Measurements from ENCODE around the gene ELP6. TPM values are rescaled to one million over a fixed set of nuclear protein-coding genes. Genes with fewer than 3 reads are reported as not detected.
A peak's percentile ranks its signal among the peaks of the same experiment; 100 is the strongest.
"Not testable (repeated sequence)": the region's sequence is repeated elsewhere in the genome, so short reads cannot be mapped to it uniquely, and the experiment has no call there.

Gene ELP6
- total RNA-seq, 2 experiments from 2014 or later, result 42.2 to 50.1 TPM

DNA sequence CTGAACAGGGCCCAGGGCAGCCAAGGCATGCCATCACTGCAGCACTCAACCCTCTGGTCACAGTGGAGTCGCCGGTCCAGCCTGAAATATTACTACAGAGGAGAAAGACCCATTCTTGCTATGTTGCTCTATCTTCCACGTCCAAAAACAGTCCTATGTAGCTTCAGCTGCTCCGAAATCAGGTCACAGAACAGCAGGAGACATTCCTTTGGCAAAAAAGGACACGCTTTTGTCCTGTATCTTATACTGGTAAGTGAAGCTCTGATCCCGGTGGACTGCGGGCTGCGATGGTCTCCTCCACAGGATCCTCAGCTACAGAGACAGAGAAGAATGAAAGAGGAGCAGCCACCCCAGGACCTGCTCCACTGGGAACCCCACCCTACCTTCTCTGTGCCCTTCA lies 17.6 kb downstream of the ELP6 start:
- CTCF ChIA-PET, result interaction anchor here (1.6 kb wide), 2 partner anchors 26 to 68 kb away, joined by 3 read pairs; no protein-coding TSS in a partner anchor

DNA sequence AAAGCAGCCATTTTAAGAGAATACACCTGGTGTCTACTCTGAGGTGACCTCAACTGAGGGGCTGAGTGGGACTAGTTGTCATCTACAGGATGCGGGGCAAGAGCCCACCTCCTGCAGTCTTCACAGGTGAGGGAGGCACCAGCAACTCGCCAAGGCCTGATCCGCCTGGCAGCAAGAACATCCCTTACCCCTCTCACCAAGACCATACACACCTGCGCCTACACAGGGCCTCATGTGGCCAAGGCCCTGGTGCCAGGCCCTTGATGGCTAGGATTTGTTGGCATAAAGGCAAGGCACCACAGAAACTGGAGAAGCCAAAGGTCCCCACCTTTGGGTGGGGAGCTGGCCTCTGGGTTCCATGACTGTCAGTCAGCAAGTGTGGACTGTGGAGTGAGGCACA lies 18.4 kb downstream of the ELP6 start:
- Mint-ChIP-seq H3K9me3 (no peaks in the 10 kb centered on the region), H3K4me3 (no peak overlapping the region), H3K36me3 (ENCODE audit: low read depth) (peaks cover 33% of the 10 kb centered on the region), H3K27me3 (no peaks in the 10 kb centered on the region), H3K4me1 (no peaks in the 10 kb centered on the region), H3K27ac (no peak overlapping the region)
- ChIA-PET POLR2A (no interaction called here), CTCF (interaction anchor here (1.5 to 2.3 kb wide), 4 partner anchors 18 to 74 kb away, joined by 3 to 8 read pairs (median 4); no protein-coding TSS in a partner anchor)
- no peak for DNase-seq

More for the DNA sequence above, 17.6 kb downstream of the ELP6 start:
- DNase-seq, result no peak
- H3K9me3 Mint-ChIP-seq, result no peaks in the 10 kb centered on the region
- POLR2A ChIA-PET, result no interaction called here
- H3K36me3 Mint-ChIP-seq (ENCODE audit: low read depth), result peaks cover 34% of the 10 kb centered on the region
- no peaks in the 10 kb centered on the region for H3K4me1 Mint-ChIP-seq
- no peak overlapping the region for H3K27ac Mint-ChIP-seq
- H3K27me3 Mint-ChIP-seq, result no peaks in the 10 kb centered on the region
- no peak overlapping the region for H3K4me3 Mint-ChIP-seq

DNA sequence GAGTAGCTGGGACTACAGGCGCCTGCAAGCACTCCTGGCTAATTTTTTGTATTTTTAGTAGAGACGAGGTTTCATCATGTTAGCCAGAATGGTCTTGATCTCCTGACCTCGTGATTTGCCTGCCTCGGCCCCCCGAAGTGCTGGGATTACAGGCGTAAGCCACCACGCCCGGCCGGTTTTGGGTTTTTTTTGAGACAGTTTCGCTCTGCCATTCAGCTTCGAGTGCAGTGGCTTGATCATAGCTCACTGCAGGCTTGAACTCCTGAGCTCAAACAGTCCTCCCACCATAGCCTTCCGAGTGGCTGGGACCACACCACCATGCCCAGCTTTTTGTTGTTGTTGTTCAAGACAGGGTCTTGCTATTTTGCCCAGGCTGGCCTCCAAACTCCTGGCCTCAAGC lies 21.7 kb downstream of the ELP6 start:
- no peaks in the 10 kb centered on the region for H3K4me1 Mint-ChIP-seq
- no peaks in the 10 kb centered on the region for H3K27me3 Mint-ChIP-seq
- POLR2A ChIA-PET, result no interaction called here
- CTCF ChIA-PET, result interaction anchor here (0.8 to 1.3 kb wide), 2 partner anchors 15 to 16 kb away, joined by 3 read pairs; partner anchors contain the start of gene SCAP
- H3K4me3 Mint-ChIP-seq, result no peak overlapping the region
- DNase-seq, result no peak
- no peak overlapping the region for H3K27ac Mint-ChIP-seq
- peaks cover 20% of the 10 kb centered on the region for H3K36me3 Mint-ChIP-seq (ENCODE audit: low read depth)
- no peaks in the 10 kb centered on the region for H3K9me3 Mint-ChIP-seq

DNA sequence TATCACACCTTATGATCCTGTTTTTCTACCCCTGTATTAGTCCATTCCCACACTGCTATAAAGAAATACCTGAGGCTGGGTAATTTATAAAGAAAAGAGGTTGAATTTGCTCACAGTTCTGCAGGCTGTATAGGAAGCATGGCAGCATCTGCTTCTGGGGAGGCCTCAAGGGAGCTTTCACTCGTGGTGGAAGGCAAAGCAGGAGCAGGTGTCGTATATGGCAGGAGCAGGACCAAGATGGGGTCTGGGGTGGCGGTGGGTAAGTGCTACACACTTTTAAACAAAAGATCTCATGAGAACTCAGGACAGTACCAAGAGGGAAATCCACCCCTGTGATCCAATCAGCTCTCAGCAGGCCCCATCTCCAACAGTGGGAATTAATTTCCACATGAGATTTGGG lies 22.3 kb downstream of the ELP6 start:
- Mint-ChIP-seq H3K4me3 (no peak overlapping the region), H3K4me1 (no peaks in the 10 kb centered on the region)
- CTCF ChIA-PET, result interaction anchor here (1.3 kb wide), 1 partner anchor 15 kb away, joined by 3 read pairs; no protein-coding TSS in a partner anchor

DNA sequence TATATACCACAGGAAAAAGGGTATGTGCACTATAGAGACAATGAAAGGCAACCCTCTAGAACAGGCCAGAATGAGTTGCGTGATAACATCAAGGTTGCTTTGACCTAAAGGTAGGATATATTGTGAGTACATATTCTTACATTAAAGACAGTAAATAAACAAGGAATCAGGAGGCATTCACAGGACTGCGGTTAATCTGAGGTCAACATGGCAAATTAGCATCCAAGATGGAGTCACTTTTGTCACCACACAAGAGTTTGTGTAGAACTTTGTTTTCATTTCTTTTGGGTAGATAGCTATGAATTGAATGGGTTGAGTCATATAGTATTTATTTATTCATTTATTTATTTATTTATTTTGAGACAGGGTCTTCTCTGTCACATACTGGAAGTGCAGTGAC lies 26.2 kb downstream of the ELP6 start:
- no peaks in the 10 kb centered on the region for H3K9me3 Mint-ChIP-seq
- H3K27ac Mint-ChIP-seq, result no peak overlapping the region
- DNase-seq, result no peak
- H3K4me1 Mint-ChIP-seq, result no peaks in the 10 kb centered on the region
- ChIA-PET POLR2A (interaction anchor here (0.6 kb wide), 1 partner anchor 84 kb away, joined by 3 read pairs; no protein-coding TSS in a partner anchor), CTCF (interaction anchor here (0.6 kb wide), 1 partner anchor 556 kb away, joined by 4 read pairs; no protein-coding TSS in a partner anchor)
- H3K27me3 Mint-ChIP-seq, result no peaks in the 10 kb centered on the region
- no peak overlapping the region for H3K4me3 Mint-ChIP-seq
- peaks cover 8% of the 10 kb centered on the region for H3K36me3 Mint-ChIP-seq (ENCODE audit: low read depth)

More for the DNA sequence above, 22.3 kb downstream of the ELP6 start:
- no peak overlapping the region for H3K27ac Mint-ChIP-seq
- POLR2A ChIA-PET, result no interaction called here
- H3K27me3 Mint-ChIP-seq, result no peaks in the 10 kb centered on the region
- no peaks in the 10 kb centered on the region for H3K9me3 Mint-ChIP-seq
- no peak for DNase-seq
- H3K36me3 Mint-ChIP-seq (ENCODE audit: low read depth), result peaks cover 17% of the 10 kb centered on the region

DNA sequence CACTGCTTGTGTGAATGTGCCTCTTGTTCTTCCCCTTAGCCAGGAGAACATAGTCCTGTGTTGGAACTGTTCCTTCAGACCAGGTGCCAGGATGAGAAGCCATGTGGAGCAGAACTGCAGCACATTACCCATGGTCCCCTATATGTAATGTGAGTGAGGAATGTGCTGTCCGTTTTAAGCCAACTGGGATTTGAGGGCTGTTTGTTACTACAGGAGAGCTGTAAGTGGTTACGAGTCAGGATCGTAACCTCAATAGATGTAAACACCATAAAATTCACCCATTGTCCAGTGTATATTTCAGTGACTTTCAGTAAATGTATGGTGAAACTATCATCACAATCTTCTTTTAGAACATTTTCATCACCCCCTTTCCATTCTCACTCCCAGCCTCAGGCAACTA lies 27.7 kb downstream of the ELP6 start:
- Mint-ChIP-seq H3K4me1 (no peaks in the 10 kb centered on the region), H3K27me3 (no peaks in the 10 kb centered on the region), H3K27ac (no peak overlapping the region), H3K9me3 (no peaks in the 10 kb centered on the region), H3K36me3 (ENCODE audit: low read depth) (peaks cover 8% of the 10 kb centered on the region), H3K4me3 (no peak overlapping the region)
- no peak for DNase-seq
- ChIA-PET POLR2A (no interaction called here), CTCF (interaction anchor here (1.0 kb wide), 1 partner anchor 10 kb away, joined by 4 read pairs; the partner anchor contains the start of gene SCAP)

DNA sequence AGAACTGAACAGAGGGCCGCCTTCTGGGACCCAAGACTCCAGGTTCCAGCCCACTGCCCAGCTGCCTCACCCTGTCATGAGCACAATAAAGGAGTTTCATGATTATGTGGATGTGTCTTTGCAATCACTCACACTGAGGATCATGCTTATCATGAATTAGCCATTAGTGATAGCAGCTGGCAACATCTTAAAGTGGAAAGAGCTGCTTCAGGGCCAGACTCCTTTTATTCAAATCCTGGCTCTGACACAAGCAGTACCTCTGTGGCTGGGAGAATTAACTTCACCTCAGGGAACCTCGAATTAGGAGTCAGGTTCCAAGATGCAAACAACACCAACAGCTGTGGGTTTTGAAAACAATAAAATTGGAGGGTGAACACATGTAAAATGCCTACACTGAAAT lies 31.1 kb downstream of the ELP6 start:
- H3K4me1 Mint-ChIP-seq, result no peaks in the 10 kb centered on the region

DNA sequence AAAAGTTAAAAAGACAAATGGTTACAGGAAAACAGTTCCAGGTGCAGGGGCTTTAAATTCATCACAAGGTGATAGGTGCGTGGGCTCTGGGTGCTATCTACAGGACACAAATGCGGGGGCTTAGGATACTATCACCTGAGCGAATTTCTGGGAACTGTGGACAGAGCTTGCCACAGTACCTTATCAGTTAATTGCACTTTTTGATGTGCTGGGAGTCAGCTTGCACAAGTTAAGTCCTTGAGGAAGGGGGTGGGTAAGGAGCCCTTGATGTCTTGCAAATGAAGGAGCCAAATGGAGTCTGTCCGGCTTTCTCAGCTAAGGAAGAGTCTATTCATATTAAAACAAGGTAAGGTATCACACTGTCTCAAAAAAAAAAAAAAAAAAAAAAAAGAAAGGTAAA lies 31.7 kb downstream of the ELP6 start:
- H3K4me1 Mint-ChIP-seq; H3K27me3 Mint-ChIP-seq; H3K27ac Mint-ChIP-seq; H3K4me3 Mint-ChIP-seq; DNase-seq; H3K9me3 Mint-ChIP-seq; POLR2A ChIA-PET; H3K36me3 Mint-ChIP-seq (ENCODE audit: low read depth): not testable (repeated sequence)
- CTCF ChIA-PET, result interaction anchor here (0.6 kb wide), 1 partner anchor 51 kb away, joined by 4 read pairs; no protein-coding TSS in a partner anchor

More for the DNA sequence above, 31.1 kb downstream of the ELP6 start:
- Mint-ChIP-seq H3K4me3 (no peak overlapping the region), H3K27me3 (no peaks in the 10 kb centered on the region), H3K27ac (no peak overlapping the region), H3K9me3 (no peaks in the 10 kb centered on the region), H3K36me3 (ENCODE audit: low read depth) (peaks cover 3% of the 10 kb centered on the region)
- ChIA-PET CTCF (no interaction called here), POLR2A (no interaction called here)
- DNase-seq, result no peak

DNA sequence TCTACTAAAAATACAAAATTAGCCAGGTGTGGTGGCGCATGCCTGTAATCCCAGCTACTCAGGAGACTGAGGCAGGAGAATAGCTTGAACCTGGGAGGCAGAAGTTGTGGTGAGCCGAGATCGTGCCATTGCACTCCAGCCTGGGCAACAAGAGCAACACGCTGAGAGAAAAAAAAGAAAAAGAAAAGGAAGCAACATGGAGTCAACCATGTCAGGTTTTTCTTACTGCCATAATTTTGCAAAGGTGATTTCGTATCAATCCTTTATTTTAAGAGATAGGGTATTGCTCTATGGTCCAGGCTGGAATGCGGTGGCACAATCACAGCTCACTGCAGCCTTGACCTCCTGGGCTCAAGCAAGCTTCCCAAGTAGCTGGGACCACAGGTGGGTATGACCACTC lies 33.2 kb downstream of the ELP6 start:
- H3K4me3 Mint-ChIP-seq; H3K9me3 Mint-ChIP-seq; H3K27ac Mint-ChIP-seq; H3K27me3 Mint-ChIP-seq; POLR2A ChIA-PET; DNase-seq; H3K36me3 Mint-ChIP-seq (ENCODE audit: low read depth); H3K4me1 Mint-ChIP-seq: not testable (repeated sequence)
- CTCF ChIA-PET, result interaction anchor here (1.4 kb wide), 1 partner anchor 60 kb away, joined by 3 read pairs; no protein-coding TSS in a partner anchor

DNA sequence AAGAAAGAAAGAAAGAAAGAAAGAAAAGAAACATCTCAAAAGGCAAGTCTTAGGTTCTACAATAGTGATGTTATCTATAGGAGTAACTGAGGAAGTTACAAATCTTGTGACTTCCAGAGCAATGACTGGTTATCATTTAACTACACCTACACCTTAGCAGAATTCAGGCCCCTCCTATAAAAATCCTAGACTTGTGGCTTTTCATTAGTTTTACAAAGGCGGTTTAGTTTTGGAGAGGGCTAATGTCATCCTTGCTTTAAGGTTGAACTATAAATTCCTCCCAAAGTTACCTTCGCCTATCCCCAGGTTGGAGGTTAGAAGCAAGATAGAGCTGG lies 33.7 kb downstream of the ELP6 start:
- Mint-ChIP-seq H3K4me1 (peaks cover 14% of the 10 kb centered on the region), H3K4me3 (no peak overlapping the region), H3K27ac (no peak overlapping the region), H3K27me3 (no peaks in the 10 kb centered on the region), H3K36me3 (ENCODE audit: low read depth) (peaks cover 4% of the 10 kb centered on the region), H3K9me3 (no peaks in the 10 kb centered on the region)
- DNase-seq, result no peak
- CTCF ChIA-PET, result interaction anchor here (0.6 to 1.4 kb wide), 2 partner anchors 10 to 59 kb away, joined by 3 read pairs; no protein-coding TSS in a partner anchor
- POLR2A ChIA-PET, result no interaction called here

DNA sequence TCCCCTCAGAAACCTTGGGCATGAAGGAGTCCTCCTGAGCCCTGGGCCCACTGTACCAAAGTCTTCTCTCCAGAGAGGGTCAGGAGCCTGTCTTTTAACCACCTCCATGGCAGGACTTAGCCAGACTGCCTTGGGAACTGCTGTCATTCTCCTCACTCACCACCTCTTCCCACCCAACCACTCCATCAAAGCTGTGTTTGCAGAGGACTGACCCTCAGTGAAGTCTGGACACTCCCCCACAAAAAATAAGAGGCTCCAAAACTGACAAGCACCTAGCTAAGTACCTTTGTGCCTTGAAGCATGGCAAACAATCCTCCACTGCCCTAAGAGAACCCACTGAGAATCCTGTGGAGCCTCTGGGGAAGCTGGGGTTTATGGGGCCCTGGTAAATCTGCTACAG lies 35.5 kb downstream of the ELP6 start:
- DNase-seq, result no peak
- no peak overlapping the region for H3K27ac Mint-ChIP-seq
- ChIA-PET CTCF (interaction anchor here (0.6 to 5.3 kb wide), 3 partner anchors 56 to 512 kb away, joined by 3 to 51 read pairs (median 3); no protein-coding TSS in a partner anchor), POLR2A (no interaction called here)
- no peaks in the 10 kb centered on the region for H3K27me3 Mint-ChIP-seq
- no peaks in the 10 kb centered on the region for H3K9me3 Mint-ChIP-seq
- peaks cover 27% of the 10 kb centered on the region for H3K4me1 Mint-ChIP-seq
- H3K4me3 Mint-ChIP-seq, result no peak overlapping the region
- H3K36me3 Mint-ChIP-seq (ENCODE audit: low read depth), result peaks cover 4% of the 10 kb centered on the region

DNA sequence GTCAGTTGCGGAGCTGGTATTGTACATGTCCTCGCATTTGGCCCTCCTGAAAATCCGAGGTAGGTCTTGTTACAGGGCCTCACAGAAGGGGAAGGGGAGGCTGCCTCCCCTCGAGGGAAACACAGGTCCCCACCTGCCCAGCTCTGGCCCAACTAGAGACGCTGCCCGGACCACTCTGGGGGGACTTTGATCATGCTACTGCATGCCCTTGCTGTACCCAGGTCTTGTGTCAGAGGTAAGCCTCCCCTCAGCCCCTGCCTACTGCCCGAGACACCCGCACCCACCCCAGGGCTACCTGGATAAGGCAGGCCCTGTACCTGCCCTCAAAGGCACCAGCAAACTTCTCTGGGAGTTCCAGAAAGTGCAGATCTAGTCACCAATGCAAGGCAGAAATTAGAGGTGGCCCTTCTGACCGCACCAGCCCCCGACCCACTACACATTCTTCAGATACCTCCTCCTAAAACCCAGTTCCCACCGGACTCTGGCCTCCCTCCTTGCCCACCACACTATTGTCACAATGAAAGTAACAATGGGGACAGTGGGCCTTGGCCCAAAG lies 36.8 kb downstream of the ELP6 start:
- ChIA-PET POLR2A (no interaction called here), CTCF (interaction anchor here (0.6 to 5.3 kb wide), 8 partner anchors 11 to 526 kb away, joined by 3 to 51 read pairs (median 4); no protein-coding TSS in a partner anchor)
- DNase-seq, result no peak
- peaks cover 4% of the 10 kb centered on the region for H3K36me3 Mint-ChIP-seq (ENCODE audit: low read depth)
- peaks cover 31% of the 10 kb centered on the region for H3K4me1 Mint-ChIP-seq
- H3K27ac Mint-ChIP-seq, result peak overlapping the region; percentile 88
- H3K9me3 Mint-ChIP-seq, result no peaks in the 10 kb centered on the region
- peak overlapping the region; percentile 86 for H3K4me3 Mint-ChIP-seq
- no peaks in the 10 kb centered on the region for H3K27me3 Mint-ChIP-seq

DNA sequence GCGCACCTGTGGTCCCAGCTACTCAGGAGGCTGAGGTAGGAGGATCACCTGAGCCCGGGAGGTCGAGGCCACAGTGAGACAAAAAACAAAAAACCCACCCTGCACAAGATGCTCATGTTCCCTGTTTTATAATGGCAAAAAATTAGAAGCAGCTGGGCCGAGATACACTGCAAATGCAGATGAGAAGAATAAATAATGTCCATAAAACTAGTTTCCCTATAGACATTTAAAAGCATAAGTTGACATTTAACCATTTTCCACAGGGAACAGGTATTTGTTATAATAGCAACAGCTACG lies 37.2 kb downstream of the ELP6 start:
- H3K36me3 Mint-ChIP-seq (ENCODE audit: low read depth), result peaks cover 4% of the 10 kb centered on the region
- no peak for DNase-seq
- H3K4me3 Mint-ChIP-seq, result peak overlapping the region; percentile 86
- CTCF ChIA-PET, result interaction anchor here (0.6 to 5.3 kb wide), 8 partner anchors 11 to 526 kb away, joined by 3 to 51 read pairs (median 4); no protein-coding TSS in a partner anchor
- peaks cover 31% of the 10 kb centered on the region for H3K4me1 Mint-ChIP-seq
- H3K9me3 Mint-ChIP-seq, result no peaks in the 10 kb centered on the region
- H3K27me3 Mint-ChIP-seq, result no peaks in the 10 kb centered on the region
- POLR2A ChIA-PET, result no interaction called here
- H3K27ac Mint-ChIP-seq, result peak overlapping the region; percentile 88
